A549 treated with AZD9567 at 1 μM for 4 hours (cell line): ENCODE results near the gene SPRR4. TPM values are rescaled to one million over a fixed set of nuclear protein-coding genes. Genes with fewer than 3 reads are reported as not detected.

Source experiments
- total RNA-seq: library from RNA; stranded (reverse); fragments of 200-300 nt; extraction: Qiagen RNA extraction; gene quantifications from 5 replicates; pipeline ENCODE4 v1.2.3, GENCODE V29; 2022; ENCODE audit not compliant: insufficient read depth

SPRR4 gene
- not detected in 5 replicates for total RNA-seq

GRCh38 chr1:152970495-152970894, at the start of gene SPRR4:
TSS of gene SPRR4 (plus strand) at chr1:152970648. CDS start at chr1:152971891, 1,243 bp downstream.

GRCh38 chr1:152946651-152947256, 23.7 kb upstream of the SPRR4 start, which contains the start of gene SPRR5:
TSS of gene SPRR5 (plus strand) at chr1:152947206. CDS start at chr1:152948555, 1,349 bp downstream.

GRCh38 chr1:152983743-152984142, 13.3 kb downstream of the SPRR4 start, which contains the start of gene SPRR1A:
TSS of gene SPRR1A (plus strand) at chr1:152984081. CDS start at chr1:152985231, 1,150 bp downstream.

GRCh38 chr1:153001382-153001781, 30.9 kb downstream of the SPRR4 start, which contains the start of gene SPRR3:
TSS of gene SPRR3 (plus strand) at chr1:153001749. CDS start at chr1:153003021, 1,272 bp downstream.

Other genes with a start within 250 kb of the SPRR4 start
- not detected in 5 replicates for gene KPRP, start 212.6 kb upstream of the SPRR4 start, total RNA-seq
- gene LCE1F, start 195.5 kb upstream of the SPRR4 start, total RNA-seq = not detected in 5 replicates
- 0.07 TPM in 1 of 5 replicates, not detected in the others for gene LCE1E, start 184.4 kb upstream of the SPRR4 start, total RNA-seq
- gene LCE1D, start 173.9 kb upstream of the SPRR4 start, total RNA-seq = not detected in 5 replicates
- not detected in 5 replicates for gene LCE1C, start 164.0 kb upstream of the SPRR4 start, total RNA-seq
- gene LCE1B, start 158.7 kb upstream of the SPRR4 start, total RNA-seq = 0.09 TPM in 1 of 5 replicates, not detected in the others
- not detected in 5 replicates for gene LCE1A, start 143.2 kb upstream of the SPRR4 start, total RNA-seq
- gene LCE6A, start 127.8 kb upstream of the SPRR4 start, total RNA-seq = not detected in 5 replicates
- gene LCE7A, start 110.7 kb upstream of the SPRR4 start, total RNA-seq = not detected in 5 replicates
- not detected in 5 replicates for gene SMCP, start 92.3 kb upstream of the SPRR4 start, total RNA-seq
- gene IVL, start 62.1 kb upstream of the SPRR4 start, total RNA-seq = 0.05 to 0.09 TPM (median 0.08 TPM) in 4 of 5 replicates, not detected in the other
- gene SPRR5, start 23.4 kb upstream of the SPRR4 start, total RNA-seq = not detected in 5 replicates
- gene SPRR1A, start 13.4 kb downstream of the SPRR4 start, total RNA-seq = not detected in 5 replicates
- not detected in 5 replicates for gene SPRR3, start 31.1 kb downstream of the SPRR4 start, total RNA-seq
- gene SPRR1B, start 60.6 kb downstream of the SPRR4 start, total RNA-seq = not detected in 5 replicates
- gene SPRR2D, start 70.5 kb downstream of the SPRR4 start, total RNA-seq = not detected in 5 replicates
- gene SPRR2A, start 86.9 kb downstream of the SPRR4 start, total RNA-seq = not detected in 5 replicates
- gene SPRR2B, start 101.0 kb downstream of the SPRR4 start, total RNA-seq = not detected in 5 replicates
- gene SPRR2E, start 123.9 kb downstream of the SPRR4 start, total RNA-seq = not detected in 5 replicates
- gene SPRR2F, start 142.9 kb downstream of the SPRR4 start, total RNA-seq = not detected in 5 replicates
- not detected in 5 replicates for gene SPRR2G, start 180.2 kb downstream of the SPRR4 start, total RNA-seq
- not detected in 5 replicates for gene LELP1, start 232.8 kb downstream of the SPRR4 start, total RNA-seq
- 0.08 TPM in 1 of 5 replicates, not detected in the others for gene PRR9, start 246.9 kb downstream of the SPRR4 start, total RNA-seq